ENCODE data around the gene MAPK1.
"Not testable (repeated sequence)": the region's sequence is repeated elsewhere in the genome, so short reads cannot be mapped to it uniquely, and the experiment has no call there.

MAPK1 gene

DNA sequence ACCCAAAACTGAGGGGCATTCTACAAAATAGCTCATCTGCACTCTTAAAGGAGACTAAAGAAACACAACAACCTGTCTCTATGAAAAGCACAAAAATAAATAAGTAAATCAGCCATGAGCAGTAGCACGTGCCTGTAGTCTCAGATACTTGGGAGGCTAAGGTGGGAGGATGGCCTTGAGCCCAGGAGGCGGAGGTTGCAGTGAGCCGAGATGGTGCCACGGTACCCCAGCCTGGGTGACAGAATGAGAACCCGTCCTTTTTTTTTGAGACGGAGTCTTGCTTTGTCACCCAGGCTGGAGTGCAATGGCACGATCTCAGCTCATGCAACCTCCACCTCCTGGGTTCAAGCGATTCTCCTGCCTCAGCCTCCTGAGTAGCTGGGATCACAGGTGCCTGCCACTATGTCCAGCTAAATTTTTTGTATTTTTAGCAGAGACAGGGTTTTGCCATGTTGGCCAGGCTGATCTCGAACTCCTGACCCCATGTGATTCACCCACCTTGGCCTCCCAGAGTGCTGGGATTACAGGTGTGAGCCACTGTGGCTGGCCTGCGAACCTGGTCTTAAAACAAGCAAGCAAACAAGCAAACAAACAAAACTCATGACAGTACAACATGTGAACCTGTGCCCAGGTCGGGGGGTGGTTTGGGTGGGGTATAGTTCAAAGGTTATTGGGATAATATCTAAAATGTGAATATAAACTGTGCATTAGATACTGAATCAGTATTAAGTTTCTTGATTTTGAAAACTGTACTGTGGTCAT, 76.4 kb downstream of the MAPK1 start:
- not testable (repeated sequence) for DNase-seq (ENCODE audit: low spot score)

DNA sequence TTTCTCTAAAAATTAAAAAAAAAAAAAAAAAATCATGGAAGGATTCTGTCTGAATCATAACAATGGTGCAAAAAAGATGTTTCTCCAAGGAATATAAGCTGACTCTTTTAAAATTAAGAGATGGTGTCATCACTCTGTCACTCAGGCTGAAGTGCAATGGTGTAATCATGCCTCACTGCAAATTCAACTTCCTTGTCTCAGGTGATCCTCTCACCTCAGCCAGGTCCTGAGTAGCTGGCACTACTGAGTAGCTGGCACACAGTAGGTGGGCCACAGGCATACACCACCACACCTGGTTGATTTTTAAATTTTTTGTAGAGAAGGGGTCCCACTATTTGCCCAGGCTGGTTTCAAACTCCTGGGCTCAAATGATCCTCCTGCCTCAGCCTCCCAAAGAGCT, 77.1 kb downstream of the MAPK1 start:
- peak; percentile 22 for DNase-seq (ENCODE audit: low spot score)

DNA sequence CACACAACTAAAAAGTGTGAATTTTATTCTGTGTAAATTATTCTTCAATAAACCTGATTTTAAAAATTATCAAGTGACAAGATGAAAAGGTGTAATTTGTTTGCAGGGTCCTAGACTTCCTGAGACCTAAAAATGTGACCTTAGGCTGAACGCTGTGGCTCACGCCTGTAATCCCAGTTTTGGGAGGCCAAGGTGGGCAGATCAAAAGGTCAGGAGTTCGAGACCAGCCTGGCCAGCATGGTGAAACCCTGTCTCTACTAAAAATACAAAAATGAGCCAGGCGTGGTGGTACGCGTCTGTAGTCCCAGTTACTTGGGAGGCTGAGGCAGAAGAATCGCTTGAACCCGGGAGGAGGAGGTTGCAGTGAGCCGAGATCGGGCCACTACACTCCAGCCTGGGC, 79.9 kb downstream of the MAPK1 start:
- not testable (repeated sequence) for DNase-seq (ENCODE audit: low spot score)

DNA sequence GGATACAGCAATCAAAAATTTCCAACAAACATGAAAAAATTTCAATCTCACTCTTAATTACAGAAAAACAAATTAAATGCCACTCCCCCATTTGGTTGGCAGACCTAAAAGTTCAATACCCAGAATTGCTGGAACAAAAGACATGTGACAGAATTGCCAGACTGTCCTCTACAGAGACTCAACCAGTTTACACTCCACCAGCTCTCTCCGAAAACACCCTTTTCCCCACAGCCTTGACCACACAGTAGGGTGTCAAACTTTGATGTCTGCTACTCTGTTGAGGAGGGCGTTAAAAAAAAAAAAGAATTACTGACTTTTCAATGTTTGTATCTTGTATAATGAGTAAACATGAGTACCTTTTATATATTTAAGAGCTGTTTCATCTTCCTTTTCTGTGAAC, 87.2 kb downstream of the MAPK1 start:
- DNase-seq (ENCODE audit: low spot score), result no peak

DNA sequence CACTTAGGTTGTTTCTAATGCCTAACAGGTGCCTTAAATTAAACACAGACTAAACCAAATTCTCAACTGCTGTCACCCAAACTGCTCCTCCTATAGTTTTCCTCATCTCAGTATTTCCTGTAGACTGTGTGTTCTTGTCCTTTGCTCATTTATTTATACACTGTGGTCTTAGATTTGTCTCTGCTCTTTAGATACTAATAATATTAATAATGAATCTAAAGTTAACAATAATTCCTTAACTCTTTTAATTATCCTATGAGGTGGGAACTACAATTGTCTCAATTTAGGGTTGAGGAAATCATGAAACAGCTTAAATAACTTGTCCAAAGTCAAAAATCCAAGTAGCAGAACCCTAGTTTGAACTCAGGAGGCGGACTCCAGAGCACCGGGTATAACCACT, 88.0 kb downstream of the MAPK1 start:
- no peak for DNase-seq (ENCODE audit: low spot score)

DNA sequence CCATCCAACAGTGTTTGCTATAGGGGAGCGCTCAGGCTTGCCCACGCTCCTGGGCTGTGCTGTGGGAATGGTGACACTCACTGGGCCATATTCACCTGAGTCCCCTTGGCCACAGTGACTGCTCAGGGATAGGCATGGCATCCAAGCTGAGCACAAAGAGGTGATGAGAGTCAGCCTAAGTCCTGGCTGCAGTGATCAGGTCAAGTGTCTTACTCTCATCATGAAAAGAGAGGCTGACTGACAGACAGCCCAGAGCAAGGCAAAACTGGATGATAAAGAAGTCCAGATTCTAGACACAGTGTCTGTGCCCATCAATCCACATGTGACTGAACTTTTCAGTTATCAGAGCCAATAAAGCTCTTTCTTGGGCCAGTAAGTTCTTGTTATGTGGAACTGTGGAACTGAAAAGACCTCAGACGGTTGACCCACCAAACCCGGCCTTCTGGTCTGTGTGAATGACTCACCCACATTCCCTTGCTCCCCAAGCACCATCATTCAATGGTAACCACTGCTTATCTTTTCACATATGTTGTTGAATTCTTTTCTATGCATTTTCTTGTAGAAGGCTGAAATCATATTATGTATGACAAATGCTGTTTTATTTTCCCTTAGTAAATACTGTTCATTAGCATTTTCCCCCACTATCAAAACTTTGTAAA, 88.6 kb downstream of the MAPK1 start:
- peak; percentile 67 for DNase-seq (ENCODE audit: low spot score)

DNA sequence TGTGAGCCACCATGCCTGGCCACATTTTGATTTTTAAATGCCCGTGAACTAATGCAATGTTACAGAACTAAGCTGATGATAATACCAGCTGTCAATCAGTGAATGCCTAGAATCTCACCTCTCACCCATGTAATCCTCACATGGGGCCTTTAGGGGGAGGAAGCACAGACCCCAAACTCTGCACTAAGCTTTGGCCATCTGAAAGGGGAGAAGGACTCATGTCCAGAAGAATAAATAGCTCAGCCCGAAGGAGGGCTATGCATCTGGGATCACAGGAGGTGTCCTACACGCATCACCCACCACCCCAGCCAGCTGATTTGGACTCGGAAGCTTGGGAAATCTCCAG, 95.8 kb downstream of the MAPK1 start:
- DNase-seq (ENCODE audit: low spot score), result no peak

DNA sequence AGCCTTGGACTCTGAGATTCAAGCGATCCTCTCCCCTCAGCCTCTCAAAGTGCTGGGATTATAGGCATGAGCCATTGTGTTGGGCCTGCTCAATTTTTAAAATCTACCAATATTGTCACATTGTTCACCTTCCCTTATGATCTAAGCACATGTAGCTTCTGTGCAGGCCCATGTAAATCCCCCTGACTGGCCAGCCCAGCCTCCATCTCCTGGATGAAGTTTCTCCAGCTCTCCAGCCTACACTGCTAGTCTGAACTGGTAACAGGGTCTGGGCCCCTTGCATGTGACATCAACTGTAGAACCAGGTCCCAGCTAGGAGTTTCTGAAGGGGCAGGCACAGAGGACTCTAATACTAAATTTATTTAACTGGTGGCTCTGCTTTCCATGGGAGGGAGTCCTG, 99.0 kb downstream of the MAPK1 start:
- no peak for DNase-seq (ENCODE audit: low spot score)

DNA sequence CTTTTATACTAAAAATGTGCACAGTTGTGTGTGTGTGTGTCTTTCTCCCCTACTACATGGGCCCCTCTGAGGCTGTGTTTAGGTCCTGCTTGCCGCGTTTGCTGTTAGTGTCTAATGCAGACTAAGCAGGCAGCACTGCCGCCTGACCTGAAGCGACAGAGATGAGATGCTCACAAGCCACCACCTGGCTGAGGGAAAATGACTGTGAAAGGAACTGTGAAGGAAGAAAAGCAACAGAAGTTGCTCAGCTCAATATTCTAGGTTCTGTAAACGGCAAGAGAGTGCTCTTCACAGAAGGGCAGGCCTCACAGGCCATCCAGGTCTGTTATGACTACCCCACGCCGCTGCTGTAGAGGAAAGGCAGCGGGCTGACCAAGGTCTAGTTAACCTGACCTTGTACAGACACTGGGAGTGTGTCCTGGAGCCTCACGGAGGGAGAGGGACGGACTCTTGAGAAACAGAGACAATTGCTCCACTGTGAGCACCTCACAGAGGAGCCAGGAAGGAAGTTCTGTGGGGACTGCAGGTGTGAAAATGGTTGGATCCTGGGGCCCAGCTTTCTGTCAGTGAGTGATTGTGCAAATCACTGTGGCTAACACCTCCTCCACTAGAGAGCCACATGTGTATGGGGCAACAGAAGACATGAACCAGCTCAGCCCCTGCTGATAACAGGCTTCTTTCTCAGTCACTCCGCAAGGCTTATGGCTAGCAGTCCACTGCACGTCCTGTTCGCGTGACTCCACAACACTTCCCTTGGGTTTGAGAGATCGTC, 100.6 kb downstream of the MAPK1 start:
- DNase-seq (ENCODE audit: low spot score), result no peak

DNA sequence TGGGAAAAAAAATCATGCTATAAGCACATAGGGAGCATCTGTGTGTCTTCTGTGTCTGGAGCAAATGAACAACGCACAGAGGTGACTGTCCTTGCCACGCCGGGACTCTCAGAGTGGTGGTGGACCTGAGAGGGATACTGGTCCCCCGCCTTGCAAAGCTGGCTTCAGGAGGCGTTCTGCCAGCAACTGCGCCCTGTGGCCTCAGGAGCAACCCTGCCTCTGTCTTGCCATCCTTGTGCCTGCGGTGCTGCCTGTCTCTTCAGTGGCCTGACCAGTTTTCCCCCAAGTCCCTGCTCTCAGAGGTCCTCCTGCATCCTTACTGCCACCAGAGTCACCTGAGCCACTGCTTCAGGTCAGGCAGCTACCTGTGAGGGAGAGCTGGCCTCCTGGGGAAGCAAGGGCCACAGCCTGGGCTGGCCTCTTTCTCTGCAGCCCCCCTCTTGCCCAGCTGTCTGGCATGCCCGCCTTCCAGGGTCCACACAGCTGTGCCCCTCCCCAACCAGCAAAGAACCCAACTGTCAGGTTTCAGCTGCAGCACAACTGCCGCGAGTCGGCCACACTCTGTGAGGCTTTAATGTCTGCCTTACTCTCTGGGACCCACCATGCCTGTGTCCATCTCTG, 101.4 kb downstream of the MAPK1 start:
- no peak for DNase-seq (ENCODE audit: low spot score)

DNA sequence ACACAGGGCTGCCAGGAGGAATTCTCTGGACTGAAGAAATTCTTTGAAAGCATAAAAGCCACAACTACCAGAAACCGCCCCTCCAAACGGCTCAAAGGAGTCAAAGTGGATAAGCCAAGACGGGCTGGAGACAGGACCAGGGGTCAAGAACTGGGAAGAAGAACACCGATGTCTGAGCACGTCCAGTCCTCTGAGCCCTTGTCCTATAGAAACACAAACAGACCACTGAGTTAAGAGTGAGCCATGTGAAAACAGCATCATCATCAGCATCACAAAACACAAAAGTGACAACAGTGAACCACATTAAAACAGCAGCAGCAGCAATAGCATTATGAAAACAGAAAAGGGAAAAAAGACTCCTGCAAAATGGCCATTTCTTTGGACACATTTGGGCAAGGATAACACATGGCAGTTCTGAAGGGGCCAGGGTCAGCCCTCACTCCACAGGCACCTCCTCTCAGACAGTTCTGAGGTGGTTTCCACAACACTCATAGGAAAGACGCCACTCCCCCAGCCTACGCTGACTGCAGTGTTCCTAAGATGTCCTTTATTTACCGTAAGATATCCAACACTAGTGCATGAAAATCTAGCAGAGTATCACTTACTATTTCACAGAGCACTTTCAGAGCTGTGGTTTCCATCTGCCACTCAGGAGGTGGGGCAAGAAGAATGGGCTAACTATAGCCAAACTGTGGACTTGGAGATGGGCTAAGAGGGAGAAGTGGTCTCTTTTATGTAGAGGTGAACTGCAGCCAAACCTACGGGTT, 103.2 kb downstream of the MAPK1 start:
- DNase-seq (ENCODE audit: low spot score), result no peak

DNA sequence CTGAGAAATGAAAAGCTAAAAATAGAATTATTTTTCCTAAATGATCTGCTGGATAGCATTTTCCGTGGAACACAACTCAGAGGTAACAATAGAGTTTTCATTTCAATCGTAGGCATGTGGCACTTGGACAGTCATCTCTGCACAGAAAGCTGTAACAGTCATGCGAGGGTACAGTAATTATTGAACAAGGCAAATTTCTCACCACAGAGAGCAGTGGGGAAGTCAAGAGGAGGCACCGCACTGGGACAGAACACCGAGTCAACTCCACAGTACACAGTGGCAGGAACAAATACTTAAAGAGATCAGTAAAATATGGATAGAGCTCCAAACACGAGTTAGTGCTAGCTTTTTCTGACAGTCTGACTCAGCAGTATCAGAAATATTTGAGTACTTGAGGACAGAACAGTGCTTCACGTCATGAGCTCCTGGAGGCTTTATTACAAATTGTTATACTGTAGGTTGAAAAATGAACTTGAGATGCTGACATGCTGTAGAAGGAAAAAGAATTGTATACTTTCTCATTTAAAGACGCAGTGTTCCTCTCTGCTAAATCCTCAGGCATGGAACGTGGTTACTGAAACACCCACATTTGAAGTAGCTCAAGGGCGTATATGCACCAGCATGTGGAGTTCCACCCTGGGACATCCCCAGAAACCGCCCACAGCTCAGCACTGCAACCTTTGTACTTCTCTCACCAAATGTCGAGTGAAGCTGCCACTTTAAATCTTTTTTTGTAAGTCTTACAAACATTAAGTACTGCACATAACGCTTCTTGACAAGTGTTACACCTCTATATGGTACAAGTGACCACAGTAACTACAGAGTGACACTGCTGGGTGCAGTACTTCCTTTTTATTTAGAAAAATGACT, 104.5 kb downstream of the MAPK1 start:
- no peak for DNase-seq (ENCODE audit: low spot score)

DNA sequence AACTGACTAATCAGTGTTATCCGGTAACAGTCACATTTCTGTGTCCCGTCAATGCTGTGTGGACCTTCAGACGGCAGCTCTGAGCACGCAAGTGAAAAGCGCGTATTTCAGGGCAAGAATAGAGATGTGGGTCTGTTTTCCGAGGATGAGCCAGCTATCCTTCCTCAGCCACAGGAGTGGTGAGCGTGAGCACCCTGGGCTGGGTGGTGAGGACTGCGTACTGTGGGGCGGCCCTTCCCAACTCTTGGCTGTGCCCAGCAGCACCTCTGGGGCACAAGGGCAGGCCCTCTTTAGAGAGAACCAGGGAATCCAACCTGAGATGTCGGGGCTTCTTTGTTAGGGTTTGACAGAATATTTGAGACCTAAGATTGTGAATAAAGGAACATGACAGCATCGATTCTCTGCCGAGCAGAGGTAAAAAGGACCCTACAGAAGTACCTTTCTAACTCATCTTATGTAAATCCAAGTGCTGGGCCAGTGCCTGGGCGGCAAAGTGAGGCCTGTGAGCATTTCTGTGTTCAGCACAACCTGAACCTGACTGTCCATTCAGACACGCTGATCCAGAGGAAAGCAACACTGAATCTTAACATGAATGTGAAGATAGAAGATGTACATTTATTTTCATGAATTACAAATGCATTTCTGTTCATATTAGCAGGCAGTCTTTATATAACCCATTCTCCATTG, 105.3 kb downstream of the MAPK1 start:
- DNase-seq (ENCODE audit: low spot score), result no peak

DNA sequence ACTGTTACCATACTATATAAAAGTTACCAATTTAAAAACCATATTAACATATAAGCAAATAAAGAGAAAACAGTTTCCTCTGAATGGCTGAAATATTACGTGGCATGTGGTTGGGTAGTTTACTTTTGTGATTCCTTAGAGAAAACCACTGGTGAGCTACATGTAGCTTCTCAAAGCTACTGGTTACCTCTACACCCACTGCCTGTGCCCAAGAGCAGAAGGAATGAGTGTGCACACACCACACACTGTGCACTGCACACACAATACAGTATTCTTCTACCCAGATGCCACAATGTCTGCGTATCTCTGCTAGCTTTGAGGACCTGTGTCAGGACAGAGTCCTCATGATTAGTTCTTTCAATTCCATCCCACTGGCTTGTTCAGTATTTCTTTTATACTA, 106.4 kb downstream of the MAPK1 start:
- no peak for DNase-seq (ENCODE audit: low spot score)

DNA sequence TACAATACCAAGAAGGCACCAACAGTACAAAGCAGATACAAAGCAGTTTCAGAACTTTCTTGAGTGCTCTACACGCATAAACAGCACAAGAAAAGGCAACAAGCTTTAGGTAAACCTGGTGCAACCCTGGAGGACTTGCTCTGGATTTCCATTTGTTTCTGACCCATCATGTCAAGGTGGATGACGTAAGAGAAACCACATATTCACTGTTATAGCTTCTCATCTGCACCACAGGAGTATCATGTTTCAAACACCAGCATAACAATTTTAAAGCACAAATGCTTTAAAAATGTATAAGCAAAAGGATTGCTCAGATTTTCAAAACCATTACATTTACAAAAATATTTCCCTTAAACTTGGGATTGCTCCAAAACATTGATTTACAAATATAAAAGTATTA, 106.8 kb downstream of the MAPK1 start:
- DNase-seq (ENCODE audit: low spot score), result no peak

DNA sequence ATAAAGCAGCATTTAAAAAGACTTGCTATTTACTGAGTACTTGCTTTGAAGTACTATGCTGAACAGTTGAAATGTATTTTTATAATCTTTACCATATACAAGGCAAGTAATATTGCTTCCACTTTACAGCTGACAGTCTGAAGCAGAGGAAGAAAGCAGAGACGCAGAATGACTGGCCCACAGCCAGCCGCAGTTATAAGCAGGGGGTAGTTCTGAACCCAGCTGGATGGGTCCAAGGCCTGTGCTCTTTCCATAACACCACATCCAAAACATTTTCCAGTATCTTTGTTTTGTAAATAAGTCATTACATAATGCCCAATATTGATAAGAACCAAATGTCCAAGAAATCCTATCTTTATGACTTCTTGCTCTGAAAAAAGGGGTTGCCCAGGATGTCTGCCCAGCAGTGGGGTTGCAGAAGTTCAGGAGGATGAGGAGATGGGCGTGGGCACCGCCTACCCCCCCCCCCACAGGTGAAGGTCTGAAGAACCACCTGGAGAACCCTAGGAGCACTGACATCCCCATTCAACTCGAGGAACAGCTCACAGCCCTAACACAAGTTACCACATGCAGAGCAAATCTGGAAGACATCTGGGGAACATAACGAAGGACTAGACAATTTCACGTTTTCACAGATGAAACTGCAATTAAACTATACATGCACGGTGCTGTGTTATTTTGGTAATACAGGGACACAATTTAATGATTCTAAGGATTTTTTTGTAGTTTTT, 107.6 kb downstream of the MAPK1 start:
- no peak for DNase-seq (ENCODE audit: low spot score)

DNA sequence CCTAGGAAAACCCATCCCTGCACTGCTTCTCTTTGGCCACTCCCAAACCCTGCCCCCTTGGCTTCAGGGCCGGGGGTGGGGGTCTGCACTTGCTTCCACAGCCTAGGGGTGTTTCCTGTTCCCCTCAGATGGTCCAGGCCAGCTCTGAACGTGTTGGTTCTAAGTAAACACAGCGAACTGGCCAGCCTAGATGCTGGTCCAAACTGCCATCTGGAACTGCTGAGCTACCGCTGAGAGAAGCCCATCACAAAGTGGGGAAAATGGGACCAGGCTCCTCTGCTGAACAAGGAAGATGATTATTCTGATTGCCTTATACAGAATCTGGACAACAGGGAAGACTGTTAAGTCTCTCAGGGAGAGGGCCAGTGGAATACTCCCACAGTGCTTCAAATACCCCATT, 108.4 kb downstream of the MAPK1 start:
- no peak for DNase-seq (ENCODE audit: low spot score)

DNA sequence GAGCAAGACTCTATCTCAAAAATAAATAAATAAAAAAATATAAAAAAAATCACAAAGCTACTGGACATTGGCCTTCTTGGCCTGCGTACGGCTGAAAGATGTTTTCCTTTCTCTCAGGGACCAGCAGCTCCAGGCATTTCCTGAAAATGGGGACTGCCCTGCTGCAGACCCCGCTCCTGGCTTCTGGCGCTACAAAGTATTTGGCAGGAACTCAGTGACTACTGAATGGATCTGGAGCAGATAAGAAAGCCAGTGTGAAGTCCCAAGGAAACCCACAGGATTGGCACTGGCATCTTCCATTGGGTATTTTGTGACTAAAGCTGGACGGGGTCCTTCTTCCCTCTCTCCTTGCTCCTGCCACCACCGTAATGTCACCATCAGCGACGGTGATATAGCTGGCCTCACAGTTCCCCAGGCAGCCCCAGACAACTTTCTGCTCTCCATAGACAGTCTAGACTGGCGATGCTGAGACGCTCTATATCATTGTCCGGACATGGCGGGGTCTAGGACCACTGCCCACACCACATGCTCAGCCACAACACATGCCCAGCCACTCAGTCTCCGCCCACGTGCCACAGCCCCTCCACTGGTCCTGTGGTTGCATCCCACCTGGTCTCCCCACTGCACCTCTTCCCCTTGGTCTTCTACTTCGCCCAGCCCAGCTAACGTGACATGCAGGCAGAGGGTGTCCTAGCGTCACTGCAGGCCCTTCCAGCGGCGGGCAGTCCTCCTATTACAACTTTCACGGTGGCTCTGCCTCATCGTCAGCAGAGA, 109.2 kb downstream of the MAPK1 start:
- no peak for DNase-seq (ENCODE audit: low spot score)

DNA sequence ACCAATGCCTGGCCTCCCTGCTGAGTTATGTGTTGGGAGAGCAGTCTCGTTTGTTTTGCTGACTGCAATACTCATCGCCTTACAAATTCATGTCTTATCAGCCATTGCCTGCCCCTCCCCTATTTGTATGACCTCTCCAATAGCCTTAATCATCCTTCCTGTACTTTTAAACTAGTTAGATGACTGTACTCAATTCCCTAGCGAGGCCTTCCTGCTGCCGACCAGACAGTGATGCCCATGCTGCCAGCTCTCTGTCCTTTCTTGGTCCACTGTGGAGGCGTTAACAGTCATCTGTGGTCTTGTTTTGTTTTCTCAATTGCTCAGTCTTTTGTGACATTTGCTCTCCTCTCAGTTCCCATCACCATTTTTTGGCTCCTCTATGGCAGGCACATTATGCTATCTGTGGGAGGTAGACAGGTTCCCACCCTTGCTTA, 111.6 kb downstream of the MAPK1 start:
- DNase-seq (ENCODE audit: low spot score), result peak; percentile 36

All from kidney tubule cell (primary cell).